Measurements from ENCODE around the gene IL1RL2.

- TF ChIP-seq CTCF (IDR thresholded peaks at IDR 0.05) (no peak), POLR2A (IDR thresholded peaks at IDR 0.05) (no peak)
Observed at GRCh38 chr2:102226612-102227391, 40.0 kb downstream of the IL1RL2 start.
